ENCODE measurements around the gene TMEM115. TPM values are rescaled to one million over a fixed set of nuclear protein-coding genes. Genes with fewer than 3 reads are reported as not detected.

The TMEM115 gene
- total and polyA plus RNA-seq, 4 donors = 29.0 to 44.8 (median 35.9) TPM

DNA sequence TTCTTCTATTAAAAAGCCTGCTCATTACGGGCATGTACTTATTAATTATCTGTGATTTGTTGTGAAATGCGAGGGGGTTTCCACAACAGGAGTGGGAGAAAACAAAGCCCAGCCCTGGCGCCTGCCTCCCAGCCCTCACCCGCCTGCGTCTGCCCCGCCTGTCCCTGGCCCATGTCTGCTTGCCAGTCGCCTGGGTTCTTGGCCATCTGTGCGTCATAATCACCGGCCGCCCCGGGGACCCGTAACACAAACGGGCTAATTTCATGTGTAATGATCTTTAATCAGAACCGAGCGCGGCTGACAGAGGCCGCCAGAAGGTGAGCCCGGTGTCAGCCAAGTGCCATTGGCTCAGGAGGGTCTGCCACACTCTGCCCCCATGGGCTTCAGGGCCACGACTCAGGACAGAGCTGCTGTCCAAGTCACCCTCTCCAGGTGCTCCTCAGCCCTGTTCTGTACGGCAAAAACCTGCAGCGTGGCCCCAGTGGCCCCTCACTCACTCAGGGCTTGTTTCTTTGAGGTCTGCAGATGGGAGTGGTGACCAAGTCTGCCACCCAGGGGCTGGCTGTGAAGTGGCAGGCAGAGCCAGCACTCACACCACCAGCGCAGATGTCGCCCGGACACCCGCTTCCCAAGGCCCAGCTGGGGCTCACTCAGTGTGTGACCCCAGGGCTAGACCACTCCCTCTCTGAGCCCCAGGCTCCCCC lies 28.8 kb upstream of the TMEM115 start:
- H3K9me3 ChIP-seq (ENCODE audit: control insufficient read depth in 4 of 4, insufficient read depth in 3 of 4, low read length in 3 of 4) = no peaks in the 10 kb centered on the region
- no peaks in the 10 kb centered on the region for H3K27me3 ChIP-seq (ENCODE audit: control insufficient read depth in 3 of 3, insufficient read depth in 3 of 3, low read length in 2 of 3)
- H3K4me3 ChIP-seq = no peak overlapping the region
- DNase-seq (peak in 1 of 3 donors; percentile 27), ATAC-seq (ENCODE audit: insufficient read depth, low FRiP score) (no peak)
- WGBS, 2 donors = 86% methylated on average over 25 of the region's 25 CpGs
- peaks cover 0 to 11% (median 9%) of the 10 kb centered on the region in 5 donors for H3K4me1 ChIP-seq (ENCODE audit: control insufficient read depth in 5 of 5, insufficient read depth in 5 of 5, low read length in 5 of 5)
- TF ChIP-seq, protein P1, sequence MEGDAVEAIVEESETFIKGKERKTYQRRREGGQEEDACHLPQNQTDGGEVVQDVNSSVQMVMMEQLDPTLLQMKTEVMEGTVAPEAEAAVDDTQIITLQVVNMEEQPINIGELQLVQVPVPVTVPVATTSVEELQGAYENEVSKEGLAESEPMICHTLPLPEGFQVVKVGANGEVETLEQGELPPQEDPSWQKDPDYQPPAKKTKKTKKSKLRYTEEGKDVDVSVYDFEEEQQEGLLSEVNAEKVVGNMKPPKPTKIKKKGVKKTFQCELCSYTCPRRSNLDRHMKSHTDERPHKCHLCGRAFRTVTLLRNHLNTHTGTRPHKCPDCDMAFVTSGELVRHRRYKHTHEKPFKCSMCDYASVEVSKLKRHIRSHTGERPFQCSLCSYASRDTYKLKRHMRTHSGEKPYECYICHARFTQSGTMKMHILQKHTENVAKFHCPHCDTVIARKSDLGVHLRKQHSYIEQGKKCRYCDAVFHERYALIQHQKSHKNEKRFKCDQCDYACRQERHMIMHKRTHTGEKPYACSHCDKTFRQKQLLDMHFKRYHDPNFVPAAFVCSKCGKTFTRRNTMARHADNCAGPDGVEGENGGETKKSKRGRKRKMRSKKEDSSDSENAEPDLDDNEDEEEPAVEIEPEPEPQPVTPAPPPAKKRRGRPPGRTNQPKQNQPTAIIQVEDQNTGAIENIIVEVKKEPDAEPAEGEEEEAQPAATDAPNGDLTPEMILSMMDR (IDR thresholded peaks at IDR 0.05; ENCODE audit: control extremely low read depth, extremely low read depth) = no peak
- H3K36me3 ChIP-seq (ENCODE audit: control insufficient read depth in 4 of 4, insufficient read depth in 4 of 4, low read length in 4 of 4) = peaks cover 0 to 6% (median 0%) of the 10 kb centered on the region in 4 donors
- H3K9ac ChIP-seq (ENCODE audit: insufficient read depth in 1 of 2, low read length in 2 of 2) = no peak overlapping the region
- no peak overlapping the region for H3K27ac ChIP-seq (ENCODE audit: low read depth in 1 of 2, low read length in 1 of 2)

- Histone ChIP-seq H3K27ac (ENCODE audit: low read depth in 1 of 2, low read length in 1 of 2) (no peak overlapping the region), H3K36me3 (ENCODE audit: control insufficient read depth in 4 of 4, insufficient read depth in 4 of 4, low read length in 4 of 4) (peaks cover 0 to 6% (median 0%) of the 10 kb centered on the region in 4 donors), H3K9me3 (ENCODE audit: control insufficient read depth in 4 of 4, insufficient read depth in 3 of 4, low read length in 3 of 4) (no peaks in the 10 kb centered on the region), H3K9ac (ENCODE audit: insufficient read depth in 1 of 2, low read length in 2 of 2) (no peak overlapping the region), H3K4me3 (no peak overlapping the region), H3K27me3 (ENCODE audit: control insufficient read depth in 3 of 3, insufficient read depth in 3 of 3, low read length in 2 of 3) (no peaks in the 10 kb centered on the region), H3K4me1 (ENCODE audit: control insufficient read depth in 5 of 5, insufficient read depth in 5 of 5, low read length in 5 of 5) (peaks cover 0 to 14% (median 1%) of the 10 kb centered on the region in 5 donors)
- TF ChIP-seq, protein P1 (IDR thresholded peaks at IDR 0.05; ENCODE audit: control extremely low read depth, extremely low read depth) = no peak
- no peak for DNase-seq
- ATAC-seq (ENCODE audit: insufficient read depth, low FRiP score) = no peak
- 38 to 64% methylated on average over 13 of the region's 13 CpGs for WGBS, 2 donors
Measured at GRCh38 chr3:50385754-50386153, 26.4 kb upstream of the TMEM115 start.

DNA sequence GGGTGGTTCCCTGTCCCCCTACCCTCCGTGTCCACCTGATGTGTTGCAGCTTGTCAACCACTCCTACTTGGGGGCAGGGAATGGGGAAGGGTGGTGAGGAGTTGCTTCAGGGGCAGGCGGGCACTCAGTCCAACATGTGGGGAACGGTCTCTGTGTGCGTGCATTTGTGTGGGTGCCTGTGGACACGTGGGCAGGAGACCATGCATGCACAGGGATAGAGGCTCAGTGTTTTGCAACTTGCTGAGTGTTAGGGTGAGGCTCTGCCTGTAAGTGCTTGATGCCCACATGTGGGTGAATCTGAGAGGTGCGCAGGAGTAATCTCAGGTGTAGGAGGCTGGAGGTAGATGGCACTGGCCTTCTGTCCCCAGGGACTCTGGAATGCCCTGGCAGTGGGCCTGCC lies 24.4 kb upstream of the TMEM115 start:
- Histone ChIP-seq H3K9ac (ENCODE audit: insufficient read depth in 1 of 2, low read length in 2 of 2) (no peak overlapping the region), H3K27me3 (ENCODE audit: control insufficient read depth in 3 of 3, insufficient read depth in 3 of 3, low read length in 2 of 3) (no peaks in the 10 kb centered on the region), H3K36me3 (ENCODE audit: control insufficient read depth in 4 of 4, insufficient read depth in 4 of 4, low read length in 4 of 4) (peaks cover 0 to 8% (median 0%) of the 10 kb centered on the region in 4 donors), H3K9me3 (ENCODE audit: control insufficient read depth in 4 of 4, insufficient read depth in 3 of 4, low read length in 3 of 4) (no peaks in the 10 kb centered on the region), H3K4me3 (no peak overlapping the region), H3K27ac (ENCODE audit: low read depth in 1 of 2, low read length in 1 of 2) (no peak overlapping the region), H3K4me1 (ENCODE audit: control insufficient read depth in 5 of 5, insufficient read depth in 5 of 5, low read length in 5 of 5) (peaks cover 0 to 12% (median 0%) of the 10 kb centered on the region in 5 donors)
- ATAC-seq (ENCODE audit: insufficient read depth, low FRiP score) (no peak), DNase-seq (no peak)
- 88 to 89% methylated on average over 6 of the region's 6 CpGs for WGBS, 2 donors
- TF ChIP-seq, protein P1 (IDR thresholded peaks at IDR 0.05; ENCODE audit: control extremely low read depth, extremely low read depth) = no peak
